B cell (primary cell): Measurements from ENCODE around the gene FRK. TPM values are rescaled to one million over a fixed set of nuclear protein-coding genes. Genes with fewer than 3 reads are reported as not detected.

Experiments
- ATAC-seq: fragments of 200-7000 bp; cut with Tn5 transposase; one replicate; pipeline ENCODE4 v1.10.0; 2021; ENCODE audit warnings: low read depth, mild to moderate bottlenecking, moderate number of reproducible peaks, moderate library complexity
- CTCF ChIA-PET: fragments of 350-600 bp; sonication (Branson Sonifier 250); formaldehyde crosslinking; loops from one replicate; lab custom pipeline; 2021; ENCODE audit warnings: antibody characterized with exemption, inconsistent platforms; lab: Charles Lee
- POLR2A ChIA-PET: fragments of 350-600 bp; sonication (Branson Sonifier 250); formaldehyde crosslinking; loops from one replicate; lab custom pipeline; 2021; ENCODE audit warnings: antibody characterized with exemption; lab: Charles Lee
- DNase-seq: peaks from one replicate; pipeline ENCODE4 v3.0.0; 2013
- H2AFZ ChIP-seq: 2 replicates; pipeline ENCODE4 v1.6.1; 2012; ENCODE audit warnings: mild to moderate bottlenecking, low read depth, low read length; ENCODE audit not compliant: insufficient read depth, poor library complexity, severe bottlenecking
- H3K27ac ChIP-seq, 2 donors: 1 replicate in 1 of 2; 2 replicates in 1 of 2; pipeline ENCODE4 v1.5.1; 2012 to 2013; ENCODE audit warnings: low read length in 2 of 2, mild to moderate bottlenecking in 2 of 2, moderate library complexity in 1 of 2
- H3K27me3 ChIP-seq, 4 experiments: fragments of 200-600 bp in 1 of 4; sonication (generic) in 1 of 4; replicated peaks in 1 of 4; 1 replicate in 2 of 4; 2 replicates in 2 of 4; pipeline versions ENCODE4 v1.6.1 to v1.7.0; 2013 to 2016; ENCODE audit warnings: low read length in 3 of 4, mild to moderate bottlenecking in 2 of 4, mixed read lengths in 1 of 4, moderate library complexity in 1 of 4; ENCODE audit not compliant: insufficient read depth in 4 of 4, control insufficient read depth in 3 of 4; ENCODE audit errors: control extremely low read depth in 1 of 4
- H3K36me3 ChIP-seq, 2 experiments: replicated peaks in 1 of 2; 1 replicate in 1 of 2; 2 replicates in 1 of 2; pipeline versions ENCODE4 v1.6.1 to v1.7.1; 2013; ENCODE audit warnings: low read length in 1 of 2; ENCODE audit not compliant: insufficient read depth in 2 of 2, control insufficient read depth in 1 of 2; ENCODE audit errors: control extremely low read depth in 1 of 2, extremely low read depth in 1 of 2
- H3K4me1 ChIP-seq, 2 donors: fragments of 200-600 bp in 1 of 2; sonication (generic) in 1 of 2; 1 replicate in 1 of 2; 2 replicates in 1 of 2; pipeline versions ENCODE4 v1.5.1 to v1.6.1; 2013 to 2017; ENCODE audit warnings: low read length in 2 of 2; ENCODE audit not compliant: control insufficient read depth in 2 of 2, insufficient read depth in 2 of 2
- H3K4me2 ChIP-seq: replicated peaks from 2 replicates; pipeline ENCODE3; 2012; ENCODE audit warnings: mild to moderate bottlenecking, low read depth, low read length; ENCODE audit not compliant: poor library complexity, severe bottlenecking
- H3K4me3 ChIP-seq, 5 experiments: fragments of 200-600 bp in 1 of 5; sonication (generic) in 1 of 5; 1 replicate in 3 of 5; 2 replicates in 2 of 5; pipeline versions ENCODE4 v1.5.1 to v1.7.0; 2011 to 2016; ENCODE audit warnings: low read length in 4 of 5, mild to moderate bottlenecking in 4 of 5, low read depth in 2 of 5, control low read depth in 1 of 5, moderate library complexity in 1 of 5; ENCODE audit not compliant: insufficient read depth in 1 of 5; ENCODE audit errors: control extremely low read depth in 1 of 5, extremely low read depth in 1 of 5
- H3K79me2 ChIP-seq: fragments of 200-600 bp; sonication (generic); one replicate; pipeline ENCODE4 v1.6.0; 2016; ENCODE audit warnings: low read length; ENCODE audit not compliant: control insufficient read depth, insufficient read depth
- H3K9ac ChIP-seq: fragments of 200-600 bp; sonication (generic); 2 replicates; pipeline ENCODE4 v1.6.1; 2017; ENCODE audit warnings: mild to moderate bottlenecking, low read length, moderate library complexity
- H3K9me3 ChIP-seq, 3 donors: one replicate each; pipeline versions ENCODE4 v1.6.1 to v1.7.1; 2013; ENCODE audit warnings: low read length in 2 of 3; ENCODE audit not compliant: control insufficient read depth in 2 of 3, insufficient read depth in 1 of 3; ENCODE audit errors: control extremely low read depth in 1 of 3
- H4K20me1 ChIP-seq: 2 replicates; pipeline ENCODE4 v1.6.0; 2012; ENCODE audit warnings: mild to moderate bottlenecking, low read length; ENCODE audit not compliant: insufficient read depth, control insufficient read depth, poor library complexity, severe bottlenecking
- H3K27ac Mint-ChIP-seq: one replicate; pipeline ENCODE4 v1.8.0; 2021; ENCODE audit warnings: mixed read lengths
- H3K27me3 Mint-ChIP-seq: one replicate; pipeline ENCODE4 v1.8.0; 2021; ENCODE audit warnings: mixed read lengths
- H3K4me1 Mint-ChIP-seq: one replicate; pipeline ENCODE4 v1.8.0; 2021; ENCODE audit warnings: mixed read lengths
- H3K4me3 Mint-ChIP-seq: one replicate; pipeline ENCODE4 v1.8.0; 2021; ENCODE audit warnings: mixed read lengths
- H3K9me3 Mint-ChIP-seq: one replicate; pipeline ENCODE4 v1.8.0; 2022; ENCODE audit warnings: mixed read lengths; ENCODE audit not compliant: insufficient read depth
- CTCF ChIP-seq: fragments of 200-600 bp; IDR thresholded peaks from one replicate; pipeline ENCODE4 v1.8.0; 2022; ENCODE audit warnings: antibody characterized with exemption, mild to moderate bottlenecking
- EZH2 ChIP-seq: IDR thresholded peaks from 2 replicates; pipeline ENCODE4 v1.6.1; 2012; ENCODE audit warnings: borderline replicate concordance, low read depth, mild to moderate bottlenecking, moderate library complexity, low read length; ENCODE audit not compliant: insufficient read depth, poor library complexity, severe bottlenecking
- WGBS: methylation state at CpG from one replicate; pipeline ENCODE4 v1.1.5; 2013; ENCODE audit warnings: missing lambda C conversion rate; ENCODE audit not compliant: insufficient coverage; 5-methylcytosine and 5-hydroxymethylcytosine counted together
- intact Hi-C: fragments of 100-400 bp; cut with micrococcal nuclease; formaldehyde crosslinking; loops from one replicate; pipeline ENCODE4 v1.10.0; 2022
- polyA plus RNA-seq: library from polyadenylated mRNA; depleted of rRNA; stranded (reverse); fragments of >200 nt; gene quantifications from 2 replicates; pipeline ENCODE4 v1.2.3, GENCODE V29; 2012
- total RNA-seq, 2 donors: library from RNA; stranded (reverse); fragments of 120-200 nt in 1 of 2; gene quantifications; 1 replicate in 1 of 2; 2 replicates in 1 of 2; pipeline versions ENCODE4 v1.2.3 to v1.2.4, GENCODE V29; 2013 to 2022

FRK gene
- total and polyA plus RNA-seq, 2 donors (not counting 1 experiment from before 2014, with no cell fraction given): 0.01 to 0.07 TPM

GRCh38 chr6:116087437-116088027 is 26.8 kb upstream of the FRK start:
- POLR2A ChIA-PET: no interaction called here
- H3K4me1 Mint-ChIP-seq: peaks cover 28% of the 10 kb centered on the region
- Histone ChIP-seq H4K20me1 (no peaks in the 10 kb centered on the region), H3K27me3 (no peaks in the 10 kb centered on the region), H3K27ac (no peak overlapping the region), H3K9ac (no peak overlapping the region), H2AFZ (peak overlapping the region; percentile 12), H3K4me1 (peaks cover 15 to 18% of the 10 kb centered on the region in 2 donors), H3K4me2 (no peak overlapping the region), H3K79me2 (no peaks in the 10 kb centered on the region), H3K9me3 (peaks cover 0 to 3% (median 0%) of the 10 kb centered on the region in 3 donors), H3K4me3 (no peak overlapping the region), H3K36me3 (no peaks in the 10 kb centered on the region)
- intact Hi-C loops: no loop called here
- H3K27ac Mint-ChIP-seq: peak overlapping the region; percentile 75
- H3K4me3 Mint-ChIP-seq: peak overlapping the region; percentile 12
- DNase-seq: peak; percentile 45
- no peak for TF ChIP-seq CTCF
- TF ChIP-seq EZH2: no peak
- peak; percentile 80 for ATAC-seq
- CTCF ChIA-PET: interaction anchor here (0.6 to 3.2 kb wide), 7 partner anchors 9 to 76 kb away, joined by 3 to 17 read pairs (median 4); partner anchors contain the start of gene NT5DC1
- no peaks in the 10 kb centered on the region for H3K9me3 Mint-ChIP-seq
- 88% methylated on average over 2 of the region's 4 CpGs for WGBS
- peaks cover 3% of the 10 kb centered on the region for H3K27me3 Mint-ChIP-seq

DNA sequence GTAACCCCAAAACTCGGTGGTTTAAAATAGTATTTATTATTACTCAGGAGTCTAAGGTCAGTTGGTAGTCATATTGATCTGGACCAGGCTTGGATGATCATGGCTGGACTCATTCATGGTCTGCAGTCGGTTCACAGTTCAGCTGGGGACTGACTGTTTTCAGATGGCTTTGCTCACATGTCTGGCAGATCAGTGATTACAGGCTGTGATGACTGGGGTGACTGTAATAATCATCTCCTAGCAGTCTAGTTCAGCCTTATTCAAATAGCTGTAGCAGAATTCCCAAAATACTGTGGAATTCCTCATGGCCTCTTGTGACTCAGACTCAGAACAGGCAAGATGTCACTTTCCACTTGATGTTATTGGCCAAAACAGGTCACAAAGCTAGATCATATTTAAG is 23.6 kb upstream of the FRK start:
- Histone ChIP-seq H3K79me2 (no peaks in the 10 kb centered on the region), H3K4me1 (peaks cover 9 to 12% of the 10 kb centered on the region in 2 donors), H3K4me2 (no peak overlapping the region), H4K20me1 (no peaks in the 10 kb centered on the region), H3K4me3 (no peak overlapping the region), H3K27me3 (peaks cover 0 to 2% (median 0%) of the 10 kb centered on the region in 4 experiments), H3K36me3 (no peaks in the 10 kb centered on the region), H3K9me3 (no peaks in the 10 kb centered on the region), H3K9ac (no peak overlapping the region), H2AFZ (no peak overlapping the region), H3K27ac (no peak overlapping the region)
- Mint-ChIP-seq H3K27ac (no peak overlapping the region), H3K27me3 (peaks cover 8% of the 10 kb centered on the region), H3K9me3 (no peaks in the 10 kb centered on the region), H3K4me1 (peaks cover 22% of the 10 kb centered on the region), H3K4me3 (no peak overlapping the region)
- TF ChIP-seq EZH2 (no peak), CTCF (no peak)
- ChIA-PET POLR2A (no interaction called here), CTCF (interaction anchor here (2.1 kb wide), 1 partner anchor 73 kb away, joined by 8 read pairs; no protein-coding TSS in a partner anchor)
- DNase-seq: no peak
- intact Hi-C loops: no loop called here
- 83% methylated on average over 1 of the region's 2 CpGs for WGBS
- no peak for ATAC-seq
